Smooth muscle cell (in vitro differentiated cells): Measurements from ENCODE around the gene ZNF280B. TPM values are rescaled to one million over a fixed set of nuclear protein-coding genes. Genes with fewer than 3 reads are reported as not detected.

Source experiments
- DNase-seq: peaks from one replicate; lab custom pipeline; 2025; ENCODE audit not compliant: unreplicated experiment; lab: John Stamatoyannopoulos, UW
- H2AFZ ChIP-seq: fragments of 200-600 bp; sonication (generic); 2 replicates; pipeline ENCODE4 v1.6.0; 2016; ENCODE audit warnings: antibody characterized with exemption, low read depth, mild to moderate bottlenecking
- H3F3A ChIP-seq: fragments of 200-600 bp; sonication (generic); 2 replicates; pipeline ENCODE4 v1.6.0; 2017; ENCODE audit warnings: antibody characterized with exemption, low read depth
- H3K27ac ChIP-seq: fragments of 200-600 bp; sonication (generic); 2 replicates; pipeline ENCODE4 v1.5.1; 2016; ENCODE audit warnings: low read depth, mild to moderate bottlenecking
- H3K27me3 ChIP-seq: fragments of 200-600 bp; sonication (generic); 2 replicates; pipeline ENCODE4 v1.6.1; 2016; ENCODE audit warnings: low read depth, mild to moderate bottlenecking
- H3K36me3 ChIP-seq: fragments of 200-600 bp; sonication (generic); 2 replicates; pipeline ENCODE4 v1.5.1; 2016; ENCODE audit warnings: low read depth
- H3K4me1 ChIP-seq: fragments of 200-600 bp; sonication (generic); 2 replicates; pipeline ENCODE4 v1.5.1; 2016; ENCODE audit warnings: low read depth
- H3K4me2 ChIP-seq: fragments of 200-600 bp; sonication (generic); 2 replicates; pipeline ENCODE4 v1.6.0; 2016; ENCODE audit warnings: mild to moderate bottlenecking
- H3K4me3 ChIP-seq: fragments of 200-600 bp; sonication (generic); 2 replicates; pipeline ENCODE4 v1.5.1; 2016; ENCODE audit warnings: mild to moderate bottlenecking
- H3K79me2 ChIP-seq: fragments of 200-600 bp; sonication (generic); 2 replicates; pipeline ENCODE4 v1.6.0; 2016; ENCODE audit warnings: low read depth, mild to moderate bottlenecking
- H3K9ac ChIP-seq: fragments of 200-600 bp; sonication (generic); 2 replicates; pipeline ENCODE4 v1.6.0; 2016; ENCODE audit warnings: low read depth
- H3K9me3 ChIP-seq: fragments of 200-600 bp; sonication (generic); replicated peaks from 2 replicates; pipeline ENCODE4 v1.5.1; 2016; ENCODE audit warnings: low read depth
- H4K20me1 ChIP-seq: fragments of 200-600 bp; sonication (generic); 2 replicates; pipeline ENCODE4 v1.6.0; 2016; ENCODE audit warnings: low read depth
- WGBS: methylation state at CpG from one replicate; pipeline ENCODE4 v1.1.7; 2016; ENCODE audit warnings: low lambda C conversion rate; 5-methylcytosine and 5-hydroxymethylcytosine counted together
- polyA plus RNA-seq: library from polyadenylated mRNA; unstranded; fragments of >200 nt; fragmentation: Nextera tagmentation; extraction: Ambion mirVana; gene quantifications from 2 replicates; pipeline ENCODE4 v1.2.1, GENCODE V29; 2016
- total RNA-seq: library from RNA; depleted of rRNA; stranded (reverse); fragments of >200 nt; gene quantifications from 2 replicates; pipeline ENCODE4 v1.2.3, GENCODE V29; 2014
- TF ChIP-seq, protein P1 (sequence below): fragments of 200-600 bp; sonication (generic); IDR thresholded peaks from 2 replicates; pipeline ENCODE4 v1.5.1; 2017; ENCODE audit warnings: borderline replicate concordance, mild to moderate bottlenecking, antibody characterized with exemption; ENCODE audit not compliant: insufficient read depth, poor library complexity, severe bottlenecking

ZNF280B gene, protein sequence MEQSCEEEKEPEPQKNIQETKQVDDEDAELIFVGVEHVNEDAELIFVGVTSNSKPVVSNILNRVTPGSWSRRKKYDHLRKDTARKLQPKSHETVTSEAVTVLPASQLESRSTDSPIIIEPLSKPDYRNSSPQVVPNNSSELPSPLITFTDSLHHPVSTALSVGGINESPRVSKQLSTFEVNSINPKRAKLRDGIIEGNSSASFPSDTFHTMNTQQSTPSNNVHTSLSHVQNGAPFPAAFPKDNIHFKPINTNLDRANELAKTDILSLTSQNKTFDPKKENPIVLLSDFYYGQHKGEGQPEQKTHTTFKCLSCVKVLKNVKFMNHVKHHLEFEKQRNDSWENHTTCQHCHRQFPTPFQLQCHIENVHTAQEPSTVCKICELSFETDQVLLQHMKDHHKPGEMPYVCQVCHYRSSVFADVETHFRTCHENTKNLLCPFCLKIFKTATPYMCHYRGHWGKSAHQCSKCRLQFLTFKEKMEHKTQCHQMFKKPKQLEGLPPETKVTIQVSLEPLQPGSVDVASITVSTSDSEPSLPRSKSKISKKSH
- 3.3 and 4.3 TPM in 2 replicates for total RNA-seq
- 2.2 and 3.0 TPM in 2 replicates for polyA plus RNA-seq

DNA sequence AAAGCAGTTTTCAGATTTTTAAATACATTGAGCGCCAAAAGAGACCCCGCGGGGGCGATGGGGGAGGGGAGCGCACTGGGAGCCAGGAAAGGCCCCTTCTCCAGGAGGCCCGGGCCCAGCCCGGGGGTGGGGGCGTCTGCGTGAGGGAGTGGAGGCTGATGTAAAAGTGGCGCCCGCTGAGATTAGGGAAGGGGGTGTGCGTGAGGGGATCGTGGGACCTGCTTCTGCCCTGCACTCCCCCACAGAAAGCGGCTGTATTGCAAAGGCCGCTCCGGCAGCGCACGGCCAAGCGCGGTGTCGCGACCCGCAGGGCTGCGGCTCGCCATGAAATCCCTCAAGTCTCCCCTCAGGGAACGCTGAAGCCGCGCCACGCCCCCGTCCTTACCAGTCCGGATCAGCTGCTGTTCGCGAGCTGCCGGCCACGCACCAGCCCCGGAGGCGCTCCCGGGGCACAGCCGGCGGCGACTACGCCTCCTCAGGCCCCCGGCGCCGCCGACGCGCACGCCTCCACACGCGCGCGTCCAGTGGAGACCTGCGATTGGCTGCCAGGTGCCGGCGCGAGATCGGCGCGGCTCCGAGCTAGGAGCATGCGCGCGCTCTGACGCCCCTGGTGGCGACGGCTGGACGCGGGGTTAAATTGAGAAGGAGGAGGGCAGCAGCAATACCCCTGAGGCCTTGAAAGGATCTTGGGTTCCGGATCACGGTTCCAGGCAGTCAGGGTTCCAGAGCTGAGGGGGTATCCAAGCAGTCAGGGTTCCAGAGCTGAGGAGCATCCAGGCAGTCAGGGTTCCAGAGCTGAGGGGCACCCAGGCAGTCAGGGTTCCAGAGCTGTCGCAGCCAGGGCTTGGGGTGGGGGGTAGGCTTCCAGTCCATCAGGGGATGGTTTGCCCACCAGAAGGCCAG, at the start of gene ZNF280B:
Gene ZNF280B, minus strand, starts transcription at position 469 of the 903 bp plus-strand sequence. CDS start 19,344 bp downstream, outside the sequence.
- peak within 1 kb of the TSS; percentile 96 for H2AFZ ChIP-seq
- H3K27me3 ChIP-seq: peaks cover 24% of the 10 kb centered on the region
- H3K79me2 ChIP-seq: no peaks in the 10 kb centered on the region
- H3F3A ChIP-seq: no peaks in the 10 kb centered on the region
- no peaks in the 10 kb centered on the region for H4K20me1 ChIP-seq
- no peaks in the 10 kb centered on the region for H3K36me3 ChIP-seq
- H3K4me3 ChIP-seq: peak within 1 kb of the TSS; percentile 80
- H3K27ac ChIP-seq: no peak within 1 kb of the TSS
- H3K4me1 ChIP-seq: peaks cover 9% of the 10 kb centered on the region
- 3% methylated on average over 58 of the region's 72 CpGs for WGBS
- peak within 1 kb of the TSS; percentile 98 for H3K4me2 ChIP-seq
- TF ChIP-seq, protein P1, sequence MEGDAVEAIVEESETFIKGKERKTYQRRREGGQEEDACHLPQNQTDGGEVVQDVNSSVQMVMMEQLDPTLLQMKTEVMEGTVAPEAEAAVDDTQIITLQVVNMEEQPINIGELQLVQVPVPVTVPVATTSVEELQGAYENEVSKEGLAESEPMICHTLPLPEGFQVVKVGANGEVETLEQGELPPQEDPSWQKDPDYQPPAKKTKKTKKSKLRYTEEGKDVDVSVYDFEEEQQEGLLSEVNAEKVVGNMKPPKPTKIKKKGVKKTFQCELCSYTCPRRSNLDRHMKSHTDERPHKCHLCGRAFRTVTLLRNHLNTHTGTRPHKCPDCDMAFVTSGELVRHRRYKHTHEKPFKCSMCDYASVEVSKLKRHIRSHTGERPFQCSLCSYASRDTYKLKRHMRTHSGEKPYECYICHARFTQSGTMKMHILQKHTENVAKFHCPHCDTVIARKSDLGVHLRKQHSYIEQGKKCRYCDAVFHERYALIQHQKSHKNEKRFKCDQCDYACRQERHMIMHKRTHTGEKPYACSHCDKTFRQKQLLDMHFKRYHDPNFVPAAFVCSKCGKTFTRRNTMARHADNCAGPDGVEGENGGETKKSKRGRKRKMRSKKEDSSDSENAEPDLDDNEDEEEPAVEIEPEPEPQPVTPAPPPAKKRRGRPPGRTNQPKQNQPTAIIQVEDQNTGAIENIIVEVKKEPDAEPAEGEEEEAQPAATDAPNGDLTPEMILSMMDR: peak; percentile 76
- no peaks in the 10 kb centered on the region for H3K9me3 ChIP-seq
- H3K9ac ChIP-seq: peak within 1 kb of the TSS; percentile 66
- peak; percentile 53 for DNase-seq

DNA sequence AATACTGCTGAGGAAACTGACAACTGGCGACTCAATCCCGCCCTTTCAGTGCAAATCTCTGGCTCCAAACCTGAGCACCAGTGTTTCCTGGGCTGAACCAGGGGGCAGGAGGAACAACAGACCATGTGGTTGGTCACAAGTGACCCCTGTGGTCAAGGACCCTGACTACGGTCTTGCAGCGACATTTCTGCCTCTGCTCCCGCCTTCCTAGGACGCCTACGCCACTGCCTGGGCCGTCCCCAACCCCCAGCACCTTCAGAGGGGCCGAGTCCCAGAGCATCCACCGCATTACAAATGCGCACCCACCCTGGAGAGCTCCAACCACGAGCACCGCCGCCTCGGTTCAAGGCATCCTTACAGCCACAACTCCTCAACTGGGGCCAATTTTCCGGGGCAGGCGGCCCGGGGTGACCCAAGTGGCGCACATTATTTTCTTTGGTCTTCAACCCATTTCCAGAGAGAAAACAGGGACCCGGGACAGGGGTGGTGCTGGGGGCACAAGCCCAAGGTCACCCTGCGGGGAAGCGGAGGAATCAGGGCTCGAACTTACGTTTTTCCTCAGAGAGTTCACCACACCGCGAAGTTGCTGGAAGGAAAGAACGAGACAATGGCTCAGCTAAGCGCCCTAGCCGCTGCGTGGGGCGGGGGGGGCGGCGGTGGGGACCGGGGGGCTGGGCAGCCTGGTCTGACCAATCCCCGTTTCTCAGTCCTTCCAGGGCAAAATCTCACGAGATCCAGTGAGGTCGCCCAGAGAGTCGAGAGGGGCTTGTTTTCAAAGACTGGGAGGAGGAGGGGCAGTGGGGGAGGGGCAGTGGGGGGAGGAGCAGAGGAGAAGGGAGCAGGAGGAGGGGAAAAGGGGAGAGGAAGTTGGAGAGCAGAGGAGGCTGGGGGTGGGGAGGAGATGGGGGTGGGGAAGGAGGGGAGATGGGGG, 48.7 kb upstream of the ZNF280B start:
- no peaks in the 10 kb centered on the region for H3K9me3 ChIP-seq
- H3K79me2 ChIP-seq: no peaks in the 10 kb centered on the region
- H3K9ac ChIP-seq: no peak overlapping the region
- TF ChIP-seq, protein P1: no peak
- no peak overlapping the region for H2AFZ ChIP-seq
- no peak overlapping the region for H3K27ac ChIP-seq
- no peaks in the 10 kb centered on the region for H3K4me1 ChIP-seq
- H3K27me3 ChIP-seq: no peaks in the 10 kb centered on the region
- DNase-seq: no peak
- H4K20me1 ChIP-seq: no peaks in the 10 kb centered on the region
- 93% methylated on average over 27 of the region's 38 CpGs for WGBS
- H3K36me3 ChIP-seq: no peaks in the 10 kb centered on the region
- no peak overlapping the region for H3K4me3 ChIP-seq
- no peak overlapping the region for H3K4me2 ChIP-seq
- H3F3A ChIP-seq: no peaks in the 10 kb centered on the region

DNA sequence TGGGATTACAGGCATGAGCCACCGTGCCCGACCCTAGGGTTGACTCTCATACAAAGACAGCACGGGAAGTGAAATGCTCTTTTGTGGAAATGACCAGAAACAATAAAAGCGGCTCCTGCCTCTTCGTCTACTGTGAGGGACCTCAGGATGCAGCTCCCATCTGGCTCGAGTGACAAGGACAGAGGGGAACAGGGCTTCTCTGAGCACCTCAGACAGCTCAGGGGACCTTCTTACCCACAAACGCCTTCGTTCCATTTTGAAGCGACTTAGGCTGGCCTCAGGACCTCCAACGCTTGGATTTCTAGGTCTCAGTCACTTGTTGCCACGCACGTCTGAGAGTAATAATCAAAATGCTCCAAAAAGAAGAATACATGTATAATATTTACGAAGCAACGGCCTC, 48.0 kb upstream of the ZNF280B start:
- no peaks in the 10 kb centered on the region for H3K9me3 ChIP-seq
- no peak overlapping the region for H3K9ac ChIP-seq
- H2AFZ ChIP-seq: no peak overlapping the region
- WGBS: 92% methylated on average over 14 of the region's 14 CpGs
- H3K27ac ChIP-seq: no peak overlapping the region
- TF ChIP-seq, protein P1: no peak
- H3F3A ChIP-seq: no peaks in the 10 kb centered on the region
- H3K79me2 ChIP-seq: no peaks in the 10 kb centered on the region
- no peak overlapping the region for H3K4me2 ChIP-seq
- no peak overlapping the region for H3K4me3 ChIP-seq
- no peak for DNase-seq
- H3K27me3 ChIP-seq: peaks cover under 1% of the 10 kb centered on the region
- H3K4me1 ChIP-seq: no peaks in the 10 kb centered on the region
- no peaks in the 10 kb centered on the region for H4K20me1 ChIP-seq
- H3K36me3 ChIP-seq: no peaks in the 10 kb centered on the region
